ENCODE measurements around the gene CNIH2. TPM values are rescaled to one million over a fixed set of nuclear protein-coding genes. Genes with fewer than 3 reads are reported as not detected.

The CNIH2 gene
- total and polyA plus RNA-seq, 4 donors, result 1.1 to 3.4 (median 1.5) TPM

DNA sequence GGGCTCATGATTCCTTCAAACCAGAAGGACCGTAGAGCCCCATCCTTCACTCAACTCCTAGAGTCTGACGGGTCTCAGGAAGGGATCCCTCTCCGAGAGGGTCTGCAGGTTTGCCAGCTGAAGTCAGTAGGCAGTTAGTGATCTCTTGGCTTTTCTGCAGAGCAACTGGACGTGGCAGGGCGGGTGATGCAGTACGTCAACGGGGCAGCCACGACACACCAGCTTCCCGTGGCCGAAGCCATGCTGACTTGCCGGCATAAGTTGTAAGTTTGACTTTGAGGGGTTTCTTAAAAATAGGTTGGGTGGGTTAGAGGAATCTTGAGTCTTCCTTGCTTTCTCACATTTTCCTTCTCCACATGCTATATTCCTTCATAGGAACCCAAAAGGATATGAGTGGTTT, 42.8 kb upstream of the CNIH2 start:
- WGBS, 2 donors, result 95 to 96% methylated on average over 11 of the region's 11 CpGs
- Histone ChIP-seq H3K36me3 (ENCODE audit: control insufficient read depth in 4 of 4, insufficient read depth in 4 of 4, low read length in 4 of 4) (peaks cover 17 to 77% (median 28%) of the 10 kb centered on the region in 4 donors), H3K27me3 (ENCODE audit: control insufficient read depth in 3 of 3, insufficient read depth in 3 of 3, low read length in 2 of 3) (no peaks in the 10 kb centered on the region), H3K4me3 (no peak overlapping the region), H3K4me1 (ENCODE audit: control insufficient read depth in 5 of 5, insufficient read depth in 5 of 5, low read length in 5 of 5) (no peaks in the 10 kb centered on the region), H3K9ac (ENCODE audit: insufficient read depth in 1 of 2, low read length in 2 of 2) (no peak overlapping the region), H3K27ac (ENCODE audit: low read depth in 1 of 2, low read length in 1 of 2) (no peak overlapping the region), H3K9me3 (ENCODE audit: control insufficient read depth in 4 of 4, insufficient read depth in 3 of 4, low read length in 3 of 4) (no peaks in the 10 kb centered on the region)
- TF ChIP-seq, protein P1, sequence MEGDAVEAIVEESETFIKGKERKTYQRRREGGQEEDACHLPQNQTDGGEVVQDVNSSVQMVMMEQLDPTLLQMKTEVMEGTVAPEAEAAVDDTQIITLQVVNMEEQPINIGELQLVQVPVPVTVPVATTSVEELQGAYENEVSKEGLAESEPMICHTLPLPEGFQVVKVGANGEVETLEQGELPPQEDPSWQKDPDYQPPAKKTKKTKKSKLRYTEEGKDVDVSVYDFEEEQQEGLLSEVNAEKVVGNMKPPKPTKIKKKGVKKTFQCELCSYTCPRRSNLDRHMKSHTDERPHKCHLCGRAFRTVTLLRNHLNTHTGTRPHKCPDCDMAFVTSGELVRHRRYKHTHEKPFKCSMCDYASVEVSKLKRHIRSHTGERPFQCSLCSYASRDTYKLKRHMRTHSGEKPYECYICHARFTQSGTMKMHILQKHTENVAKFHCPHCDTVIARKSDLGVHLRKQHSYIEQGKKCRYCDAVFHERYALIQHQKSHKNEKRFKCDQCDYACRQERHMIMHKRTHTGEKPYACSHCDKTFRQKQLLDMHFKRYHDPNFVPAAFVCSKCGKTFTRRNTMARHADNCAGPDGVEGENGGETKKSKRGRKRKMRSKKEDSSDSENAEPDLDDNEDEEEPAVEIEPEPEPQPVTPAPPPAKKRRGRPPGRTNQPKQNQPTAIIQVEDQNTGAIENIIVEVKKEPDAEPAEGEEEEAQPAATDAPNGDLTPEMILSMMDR (IDR thresholded peaks at IDR 0.05; ENCODE audit: control extremely low read depth, extremely low read depth), result no peak
- DNase-seq (no peak), ATAC-seq (ENCODE audit: insufficient read depth, low FRiP score) (no peak)

DNA sequence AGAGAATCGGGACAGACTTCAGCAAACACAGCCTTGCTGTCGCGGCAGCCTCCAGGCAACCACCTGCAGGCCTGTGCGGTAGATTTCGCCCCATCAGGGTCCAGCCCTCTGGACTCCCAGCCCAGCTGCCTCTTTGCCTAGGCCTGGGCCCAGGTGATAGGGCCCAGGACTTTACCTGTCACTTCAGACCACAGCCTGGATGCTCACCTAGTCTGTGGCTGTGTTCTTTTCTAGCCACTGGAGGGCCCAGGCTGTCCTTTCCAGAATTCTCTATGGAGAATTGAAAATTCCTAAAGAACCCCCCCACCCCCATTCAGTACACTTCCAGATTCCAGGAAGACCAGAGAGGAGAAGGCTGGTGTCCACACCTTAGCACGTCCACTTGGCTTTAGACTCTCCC, 40.1 kb upstream of the CNIH2 start:
- H3K27me3 ChIP-seq (ENCODE audit: control insufficient read depth in 3 of 3, insufficient read depth in 3 of 3, low read length in 2 of 3), result no peaks in the 10 kb centered on the region
- no peak overlapping the region for H3K9ac ChIP-seq (ENCODE audit: insufficient read depth in 1 of 2, low read length in 2 of 2)
- no peak overlapping the region for H3K4me3 ChIP-seq
- no peak for ATAC-seq (ENCODE audit: insufficient read depth, low FRiP score)
- H3K27ac ChIP-seq (ENCODE audit: low read depth in 1 of 2, low read length in 1 of 2), result no peak overlapping the region
- no peaks in the 10 kb centered on the region for H3K9me3 ChIP-seq (ENCODE audit: control insufficient read depth in 4 of 4, insufficient read depth in 3 of 4, low read length in 3 of 4)
- TF ChIP-seq, protein P1 (IDR thresholded peaks at IDR 0.05; ENCODE audit: control extremely low read depth, extremely low read depth), result no peak
- 93 to 95% methylated on average over 6 of the region's 6 CpGs for WGBS, 2 donors
- no peaks in the 10 kb centered on the region for H3K4me1 ChIP-seq (ENCODE audit: control insufficient read depth in 5 of 5, insufficient read depth in 5 of 5, low read length in 5 of 5)
- DNase-seq, result no peak
- H3K36me3 ChIP-seq (ENCODE audit: control insufficient read depth in 4 of 4, insufficient read depth in 4 of 4, low read length in 4 of 4), result peaks cover 10 to 74% (median 30%) of the 10 kb centered on the region in 4 donors

DNA sequence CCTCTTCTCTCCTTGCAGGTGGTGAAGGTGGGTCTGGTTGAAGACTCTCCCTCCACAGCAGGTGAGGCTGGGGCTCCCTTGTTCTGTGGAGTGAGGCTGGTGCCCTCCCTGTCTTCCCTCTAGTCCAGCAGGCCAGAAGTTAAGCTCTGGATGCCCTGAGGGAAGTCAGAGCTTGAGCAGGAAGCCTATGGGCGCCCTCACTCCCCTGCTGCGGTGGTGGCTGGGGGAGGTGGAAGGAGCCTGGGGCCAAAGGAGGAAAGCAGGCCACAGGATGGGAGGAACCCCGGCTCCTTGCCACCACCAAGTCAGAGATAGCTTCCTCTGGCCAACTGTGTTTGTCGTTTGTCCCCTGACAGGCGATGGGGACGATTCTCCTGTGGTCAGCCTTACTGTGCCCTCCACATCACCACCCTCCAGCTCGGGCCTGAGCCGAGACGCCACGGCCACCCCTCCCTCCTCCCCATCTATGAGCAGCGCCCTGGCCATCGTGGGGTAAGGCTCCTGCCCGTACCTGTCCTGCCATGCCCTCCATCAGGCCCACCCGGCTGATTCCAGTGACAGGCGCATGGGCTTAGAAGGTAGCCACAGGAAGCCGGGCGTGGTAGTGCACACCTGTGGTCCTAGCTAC, 39.1 kb upstream of the CNIH2 start:
- TF ChIP-seq, protein P1 (IDR thresholded peaks at IDR 0.05; ENCODE audit: control extremely low read depth, extremely low read depth), result no peak
- peaks cover 7 to 74% (median 25%) of the 10 kb centered on the region in 4 donors for H3K36me3 ChIP-seq (ENCODE audit: control insufficient read depth in 4 of 4, insufficient read depth in 4 of 4, low read length in 4 of 4)
- H3K9ac ChIP-seq (ENCODE audit: insufficient read depth in 1 of 2, low read length in 2 of 2), result no peak overlapping the region
- DNase-seq (no peak), ATAC-seq (ENCODE audit: insufficient read depth, low FRiP score) (no peak)
- no peak overlapping the region for H3K27ac ChIP-seq (ENCODE audit: low read depth in 1 of 2, low read length in 1 of 2)
- no peak overlapping the region for H3K4me3 ChIP-seq
- H3K4me1 ChIP-seq (ENCODE audit: control insufficient read depth in 5 of 5, insufficient read depth in 5 of 5, low read length in 5 of 5), result no peaks in the 10 kb centered on the region
- no peaks in the 10 kb centered on the region for H3K27me3 ChIP-seq (ENCODE audit: control insufficient read depth in 3 of 3, insufficient read depth in 3 of 3, low read length in 2 of 3)
- H3K9me3 ChIP-seq (ENCODE audit: control insufficient read depth in 4 of 4, insufficient read depth in 3 of 4, low read length in 3 of 4), result no peaks in the 10 kb centered on the region
- WGBS, 2 donors, result 90 to 94% methylated on average over 17 of the region's 17 CpGs

DNA sequence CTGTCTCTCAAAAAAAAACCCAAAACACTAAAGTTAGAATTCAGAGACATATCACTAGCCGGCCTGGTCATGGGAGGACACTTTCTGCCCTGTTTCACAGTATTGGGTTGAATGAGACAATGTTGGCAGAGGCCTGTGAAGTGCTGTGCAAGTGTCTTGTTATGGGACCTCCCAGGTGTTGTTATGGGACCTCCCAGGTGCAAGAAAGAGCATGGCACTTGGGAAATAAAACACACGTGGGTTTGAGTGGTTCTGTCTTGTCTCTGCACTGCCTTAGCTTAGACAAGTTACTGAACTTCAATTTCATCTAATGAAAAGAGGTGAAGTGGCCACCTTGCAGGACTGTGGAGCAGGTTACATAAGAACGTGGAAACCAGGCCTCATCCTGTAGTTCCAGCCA, 38.5 kb upstream of the CNIH2 start:
- TF ChIP-seq, protein P1 (IDR thresholded peaks at IDR 0.05; ENCODE audit: control extremely low read depth, extremely low read depth), result no peak
- DNase-seq, result no peak
- Histone ChIP-seq H3K9me3 (ENCODE audit: control insufficient read depth in 4 of 4, insufficient read depth in 3 of 4, low read length in 3 of 4) (no peaks in the 10 kb centered on the region), H3K4me1 (ENCODE audit: control insufficient read depth in 5 of 5, insufficient read depth in 5 of 5, low read length in 5 of 5) (no peaks in the 10 kb centered on the region), H3K27ac (ENCODE audit: low read depth in 1 of 2, low read length in 1 of 2) (no peak overlapping the region), H3K9ac (ENCODE audit: insufficient read depth in 1 of 2, low read length in 2 of 2) (no peak overlapping the region), H3K27me3 (ENCODE audit: control insufficient read depth in 3 of 3, insufficient read depth in 3 of 3, low read length in 2 of 3) (no peaks in the 10 kb centered on the region), H3K36me3 (ENCODE audit: control insufficient read depth in 4 of 4, insufficient read depth in 4 of 4, low read length in 4 of 4) (peaks cover 7 to 73% (median 21%) of the 10 kb centered on the region in 4 donors), H3K4me3 (no peak overlapping the region)
- 84 to 92% methylated on average over 3 of the region's 3 CpGs for WGBS, 2 donors
- ATAC-seq (ENCODE audit: insufficient read depth, low FRiP score), result no peak
